Liver (tissue), 3 donors: Measurements from ENCODE around the gene TCF19.

ENCODE experiments used
- CTCF ChIP-seq: fragments of 150-350 bp; IDR thresholded peaks from 2 replicates; pipeline ENCODE4 v1.5.1; 2017; ENCODE audit warnings: improper control_type of control experiment, low read depth, low read length; ENCODE audit not compliant: missing input control
- EGR1 ChIP-seq, 2 donors: IDR thresholded peaks; 2 replicates each; pipeline ENCODE4 v1.6.1; 2016 to 2018; ENCODE audit warnings: antibody characterized with exemption in 2 of 2, low read depth in 2 of 2
- FOXA1 ChIP-seq: IDR thresholded peaks from 2 replicates; pipeline ENCODE4 v1.6.1; 2016; ENCODE audit warnings: antibody characterized with exemption
- GABPA ChIP-seq, 2 donors: IDR thresholded peaks in 1 of 2; conservative IDR thresholded peaks in 1 of 2; 2 replicates each; pipeline ENCODE4 v1.6.1; 2016; ENCODE audit warnings: antibody characterized with exemption in 2 of 2, mild to moderate bottlenecking in 1 of 2, moderate library complexity in 1 of 2
- JUND ChIP-seq, 2 donors: IDR thresholded peaks; 2 replicates each; pipeline ENCODE4 v1.6.1; 2016; ENCODE audit warnings: antibody characterized with exemption in 2 of 2
- MAX ChIP-seq: IDR thresholded peaks from 2 replicates; pipeline ENCODE4 v1.6.1; 2016; ENCODE audit warnings: antibody characterized with exemption
- RAD21 ChIP-seq, 2 donors: IDR thresholded peaks; 2 replicates each; pipeline ENCODE4 v1.6.1; 2016; ENCODE audit warnings: antibody characterized with exemption in 2 of 2, mild to moderate bottlenecking in 2 of 2
- RXRA ChIP-seq, 2 donors: IDR thresholded peaks; 2 replicates each; pipeline ENCODE4 v1.6.1; 2017 to 2018; ENCODE audit warnings: antibody characterized with exemption in 2 of 2, mild to moderate bottlenecking in 1 of 2
- SP1 ChIP-seq: IDR thresholded peaks from 2 replicates; pipeline ENCODE4 v1.6.1; 2018; ENCODE audit warnings: antibody characterized with exemption, mild to moderate bottlenecking
- TAF1 ChIP-seq: conservative IDR thresholded peaks from 2 replicates; pipeline ENCODE4 v1.6.1; 2016; ENCODE audit warnings: antibody characterized with exemption, mild to moderate bottlenecking
- ZBTB33 ChIP-seq: IDR thresholded peaks from 2 replicates; pipeline ENCODE4 v1.6.1; 2016; ENCODE audit warnings: antibody characterized with exemption
- donor health status: healthy.
- donor health status: healthy.

GRCh38 chr6:31163922-31164321 is 5.5 kb downstream of the TCF19 start:
- TF ChIP-seq JUND (IDR thresholded peaks at IDR 0.05) (no peak), CTCF (no peak), SP1 (no peak), MAX (no peak), GABPA (IDR thresholded peaks at IDR 0.05 in 1 of 2, conservative IDR thresholded peaks at IDR 0.05 in 1 of 2) (no peak), EGR1 (IDR thresholded peaks at IDR 0.05; ENCODE audit: low read depth in 2 of 2) (no peak), RAD21 (IDR thresholded peaks at IDR 0.05) (no peak), FOXA1 (no peak), TAF1 (no peak), ZBTB33 (no peak), RXRA (IDR thresholded peaks at IDR 0.05) (no peak)
